Measurements from ENCODE around the gene CCDC137. TPM values are rescaled to one million over a fixed set of nuclear protein-coding genes. Genes with fewer than 3 reads are reported as not detected.

CCDC137 gene
- total RNA-seq, 6 donors from 2014 or later = 10.8 to 49.2 (median 12.6) TPM

GRCh38 chr17:81702934-81703746, 36.6 kb downstream of the CCDC137 start, which contains the start of gene MRPL12:
Gene MRPL12 (plus strand): TSS chr17:81703367. CDS start chr17:81703502, 135 bp downstream.
- 0 to 1% methylated on average over 18 to 30 of the region's 102 CpGs for WGBS, 2 donors
- DNase-seq = peak; percentile 95 to 97
- H3K4me1 ChIP-seq = peaks cover 24 to 35% (median 30%) of the 10 kb centered on the region in 4 donors
- H3K4me3 ChIP-seq = peak within 1 kb of the TSS; percentile 61 to 98 (median 83)
- H3K9me3 ChIP-seq = no peaks in the 10 kb centered on the region
- H3K27ac ChIP-seq = peak within 1 kb of the TSS; percentile 85 to 97 (median 90)
- peak; percentile 94 to 98 for ATAC-seq (ENCODE audit: low FRiP score in 2 of 2)
- TF ChIP-seq EP300 (IDR thresholded peaks at IDR 0.05) = peak in 1 of 4 donors; percentile 85
- TF ChIP-seq POLR2A (IDR thresholded peaks at IDR 0.05) = peak in 3 of 4 donors; percentile 75 to 90 (median 84)
- TF ChIP-seq POLR2AphosphoS5 (IDR thresholded peaks at IDR 0.05) = peak; percentile 96 to 97
- TF ChIP-seq CTCF (IDR thresholded peaks at IDR 0.05) = peak in 4 of 6 experiments; percentile 59 to 80 (median 71)
- peaks cover 16 to 65% (median 50%) of the 10 kb centered on the region in 4 donors for H3K36me3 ChIP-seq
- no peaks in the 10 kb centered on the region for H3K27me3 ChIP-seq

- Histone ChIP-seq H3K27me3 (no peaks in the 10 kb centered on the region), H3K4me1 (peaks cover 24 to 35% (median 30%) of the 10 kb centered on the region in 4 donors), H3K4me3 (peak overlapping the region; percentile 61 to 98 (median 83)), H3K36me3 (peaks cover 13 to 58% (median 44%) of the 10 kb centered on the region in 4 donors), H3K27ac (peak overlapping the region; percentile 85 to 97 (median 90)), H3K9me3 (no peaks in the 10 kb centered on the region)
- DNase-seq = no peak
- no peak for ATAC-seq (ENCODE audit: low FRiP score in 2 of 2)
- TF ChIP-seq EP300 (IDR thresholded peaks at IDR 0.05) = no peak
- TF ChIP-seq CTCF (IDR thresholded peaks at IDR 0.05) = no peak
- TF ChIP-seq POLR2AphosphoS5 (IDR thresholded peaks at IDR 0.05) = no peak
- no peak for TF ChIP-seq POLR2A (IDR thresholded peaks at IDR 0.05)
- 0 to 27% methylated on average over 9 to 26 of the region's 27 CpGs for WGBS, 2 donors
Observed at GRCh38 chr17:81703747-81704654, 37.5 kb downstream of the CCDC137 start.

GRCh38 chr17:81705518-81706231, 39.1 kb downstream of the CCDC137 start:
- TF ChIP-seq EP300 (IDR thresholded peaks at IDR 0.05) = no peak
- TF ChIP-seq POLR2A (IDR thresholded peaks at IDR 0.05) = no peak
- no peak for TF ChIP-seq POLR2AphosphoS5 (IDR thresholded peaks at IDR 0.05)
- no peak for TF ChIP-seq CTCF (IDR thresholded peaks at IDR 0.05)
- no peak for DNase-seq
- H3K4me3 ChIP-seq = no peak overlapping the region
- 95 to 96% methylated on average over 30 of the region's 30 CpGs for WGBS, 2 donors
- no peak for ATAC-seq (ENCODE audit: low FRiP score in 2 of 2)
- peaks cover 13 to 43% (median 33%) of the 10 kb centered on the region in 4 donors for H3K36me3 ChIP-seq
- no peak overlapping the region for H3K27ac ChIP-seq
- no peaks in the 10 kb centered on the region for H3K27me3 ChIP-seq
- no peaks in the 10 kb centered on the region for H3K9me3 ChIP-seq
- peaks cover 29 to 42% (median 37%) of the 10 kb centered on the region in 4 donors for H3K4me1 ChIP-seq

GRCh38 chr17:81706232-81706611, 39.7 kb downstream of the CCDC137 start:
- no peaks in the 10 kb centered on the region for H3K9me3 ChIP-seq
- no peak for DNase-seq
- ATAC-seq (ENCODE audit: low FRiP score in 2 of 2) = no peak
- no peaks in the 10 kb centered on the region for H3K27me3 ChIP-seq
- TF ChIP-seq CTCF (IDR thresholded peaks at IDR 0.05) (no peak), POLR2AphosphoS5 (IDR thresholded peaks at IDR 0.05) (no peak), EP300 (IDR thresholded peaks at IDR 0.05) (no peak), POLR2A (IDR thresholded peaks at IDR 0.05) (no peak)
- WGBS, 2 donors = 94 to 97% methylated on average over 12 to 17 of the region's 17 CpGs
- peaks cover 29 to 42% (median 37%) of the 10 kb centered on the region in 4 donors for H3K4me1 ChIP-seq
- no peak overlapping the region for H3K27ac ChIP-seq
- peaks cover 11 to 37% (median 27%) of the 10 kb centered on the region in 4 donors for H3K36me3 ChIP-seq
- no peak overlapping the region for H3K4me3 ChIP-seq
